MM.1S (cell line): Measurements from ENCODE around the gene SLX4IP.

ENCODE experiments used
- EZH2 ChIP-seq: fragments of 300-600 bp; sonication (generic); optimal IDR thresholded peaks from 2 replicates; pipeline ENCODE3; 2017; ENCODE audit warnings: low read depth, mild to moderate bottlenecking, antibody characterized with exemption, low read length, mixed read lengths
- EZH2phosphoT487 ChIP-seq: fragments of 300-600 bp; sonication (generic); IDR thresholded peaks from 2 replicates; pipeline ENCODE4 v1.6.1; 2018; ENCODE audit warnings: antibody characterized with exemption, low read length
- TF ChIP-seq, protein P1 (sequence below): fragments of 300-600 bp; sonication (generic); IDR thresholded peaks from 2 replicates; pipeline ENCODE4 v1.5.1; 2016; ENCODE audit warnings: antibody characterized with exemption, low read length, mixed read lengths

DNA sequence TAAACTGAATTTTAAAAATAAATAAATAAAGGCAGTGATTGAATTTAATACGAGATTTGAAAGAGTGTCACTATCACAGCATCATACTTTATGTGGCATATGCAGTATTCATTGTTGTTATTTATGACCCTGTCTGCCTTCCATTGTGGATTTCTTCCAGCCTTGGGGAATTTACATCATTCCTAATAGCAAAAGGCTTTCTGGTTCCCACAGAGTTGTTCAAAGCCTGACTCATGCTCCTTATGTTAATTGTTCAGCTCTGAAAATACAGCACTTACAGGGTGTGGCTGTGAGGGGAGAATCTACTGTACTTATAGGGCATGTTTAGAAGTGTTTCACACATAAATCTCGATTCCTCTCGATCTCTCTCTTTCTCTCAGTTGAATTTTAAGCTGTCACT lies 184.3 kb downstream of the SLX4IP start:
- TF ChIP-seq, protein P1, sequence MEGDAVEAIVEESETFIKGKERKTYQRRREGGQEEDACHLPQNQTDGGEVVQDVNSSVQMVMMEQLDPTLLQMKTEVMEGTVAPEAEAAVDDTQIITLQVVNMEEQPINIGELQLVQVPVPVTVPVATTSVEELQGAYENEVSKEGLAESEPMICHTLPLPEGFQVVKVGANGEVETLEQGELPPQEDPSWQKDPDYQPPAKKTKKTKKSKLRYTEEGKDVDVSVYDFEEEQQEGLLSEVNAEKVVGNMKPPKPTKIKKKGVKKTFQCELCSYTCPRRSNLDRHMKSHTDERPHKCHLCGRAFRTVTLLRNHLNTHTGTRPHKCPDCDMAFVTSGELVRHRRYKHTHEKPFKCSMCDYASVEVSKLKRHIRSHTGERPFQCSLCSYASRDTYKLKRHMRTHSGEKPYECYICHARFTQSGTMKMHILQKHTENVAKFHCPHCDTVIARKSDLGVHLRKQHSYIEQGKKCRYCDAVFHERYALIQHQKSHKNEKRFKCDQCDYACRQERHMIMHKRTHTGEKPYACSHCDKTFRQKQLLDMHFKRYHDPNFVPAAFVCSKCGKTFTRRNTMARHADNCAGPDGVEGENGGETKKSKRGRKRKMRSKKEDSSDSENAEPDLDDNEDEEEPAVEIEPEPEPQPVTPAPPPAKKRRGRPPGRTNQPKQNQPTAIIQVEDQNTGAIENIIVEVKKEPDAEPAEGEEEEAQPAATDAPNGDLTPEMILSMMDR = no peak
- TF ChIP-seq EZH2 (no peak), EZH2phosphoT487 (no peak)
